GOT3 (cell line): ENCODE data around the gene TMEM269.

ENCODE experiments used
- DNase-seq: peaks from one replicate; lab custom pipeline; 2025; ENCODE audit warnings: mixed read lengths; lab: John Stamatoyannopoulos, UW

The TMEM269 gene, protein sequence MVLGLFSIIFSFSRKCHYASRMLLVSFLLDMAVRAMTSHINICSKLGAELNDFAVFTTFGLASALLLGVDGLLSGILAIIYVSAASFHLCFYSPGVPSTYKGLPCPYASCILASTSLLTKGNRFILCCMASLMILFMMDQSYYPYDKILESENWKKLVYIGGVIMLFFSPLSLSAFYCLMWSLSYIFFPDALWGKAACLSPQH

DNA sequence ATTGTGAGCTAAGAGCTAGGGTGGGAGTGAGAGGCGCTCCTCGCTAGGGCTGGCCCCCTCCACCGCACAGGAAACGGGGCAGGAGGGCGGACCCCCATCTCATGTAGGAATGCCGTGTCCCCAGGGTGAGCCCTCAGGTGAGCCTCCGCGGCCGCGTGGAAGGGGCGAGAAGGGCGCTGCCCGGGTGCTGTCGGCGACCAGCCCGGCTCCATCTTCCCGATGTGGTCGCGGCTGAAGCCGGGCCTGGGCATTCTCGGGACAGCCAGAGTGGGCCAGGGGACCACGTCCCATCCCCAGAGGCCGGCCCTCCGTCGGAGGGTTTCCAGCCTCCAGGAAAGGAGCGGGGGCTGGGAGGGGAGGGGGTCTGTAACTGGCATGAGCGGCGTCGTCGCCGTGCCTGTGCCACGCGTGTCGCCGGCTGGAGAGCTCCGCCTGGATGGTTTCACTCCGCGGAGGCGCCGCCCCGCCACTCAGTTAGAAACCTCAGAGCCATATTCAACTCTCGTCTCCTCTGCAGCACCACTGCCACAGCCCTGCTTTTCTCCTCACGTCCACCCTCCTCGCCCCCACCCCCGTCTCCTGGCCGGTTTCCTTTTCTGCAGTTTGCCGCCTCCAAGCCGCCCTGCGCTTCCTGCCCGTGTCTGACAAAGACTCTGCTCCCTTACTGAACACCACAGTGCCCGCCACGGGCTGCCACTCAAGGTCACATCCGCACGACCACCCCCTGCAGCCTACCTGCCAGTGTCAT lies at the start of gene TMEM269:
TSS of gene TMEM269 (plus strand) at position 46 of the 748 bp plus-strand sequence. CDS start 4,903 bp downstream, outside the sequence.
- DNase-seq: no peak

DNA sequence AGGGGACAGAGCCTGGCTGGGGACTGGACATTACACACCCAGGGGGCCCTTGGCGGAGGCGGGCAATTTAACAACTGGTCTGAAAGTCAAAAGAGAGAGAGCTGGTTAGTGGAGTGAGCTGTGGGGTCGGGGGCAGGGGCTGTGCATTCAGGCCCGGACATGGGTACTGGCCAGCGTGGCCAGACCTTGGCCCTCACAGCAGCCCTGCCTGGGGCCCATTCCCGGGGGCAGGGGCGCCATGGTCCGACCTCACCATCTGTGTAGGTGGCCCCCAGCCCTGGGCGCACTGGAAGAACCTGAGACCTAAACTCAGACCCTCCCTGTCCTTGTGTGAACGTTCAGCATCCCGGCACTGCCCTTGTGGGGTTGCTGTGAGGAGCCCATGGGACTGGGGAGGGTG lies 49.7 kb upstream of the TMEM269 start:
- no peak for DNase-seq

DNA sequence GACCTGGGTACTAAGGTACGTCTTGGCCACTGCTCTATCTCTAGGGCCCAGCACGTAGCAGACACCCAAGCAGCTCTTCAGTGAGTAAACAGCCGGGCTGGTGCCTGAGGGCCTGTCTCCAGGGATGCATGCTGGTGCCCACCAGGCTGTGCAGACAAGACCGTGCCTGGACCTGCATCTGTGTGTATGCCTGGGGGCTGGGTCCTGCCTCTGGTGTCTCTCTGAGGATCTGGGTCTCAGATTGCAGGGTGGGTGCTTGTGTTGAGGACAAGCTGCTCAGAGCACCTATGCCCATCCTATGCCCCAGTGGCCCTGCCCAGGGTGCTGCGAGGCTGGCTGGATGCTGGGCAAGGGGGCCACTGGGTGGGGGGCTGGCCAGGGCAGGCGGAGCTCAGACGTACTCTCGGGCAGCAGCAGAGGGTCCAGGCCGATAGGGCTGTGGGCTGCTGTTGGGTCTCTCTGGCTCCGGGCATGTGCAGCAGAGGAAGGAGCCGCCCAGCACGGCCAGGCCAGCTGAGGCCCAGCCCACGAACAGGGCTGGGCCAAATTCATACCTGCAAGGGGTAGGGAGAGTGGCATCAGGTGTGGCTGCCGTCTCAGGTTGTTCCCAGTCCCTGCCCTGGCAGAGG lies 49.2 kb upstream of the TMEM269 start:
- no peak for DNase-seq

DNA sequence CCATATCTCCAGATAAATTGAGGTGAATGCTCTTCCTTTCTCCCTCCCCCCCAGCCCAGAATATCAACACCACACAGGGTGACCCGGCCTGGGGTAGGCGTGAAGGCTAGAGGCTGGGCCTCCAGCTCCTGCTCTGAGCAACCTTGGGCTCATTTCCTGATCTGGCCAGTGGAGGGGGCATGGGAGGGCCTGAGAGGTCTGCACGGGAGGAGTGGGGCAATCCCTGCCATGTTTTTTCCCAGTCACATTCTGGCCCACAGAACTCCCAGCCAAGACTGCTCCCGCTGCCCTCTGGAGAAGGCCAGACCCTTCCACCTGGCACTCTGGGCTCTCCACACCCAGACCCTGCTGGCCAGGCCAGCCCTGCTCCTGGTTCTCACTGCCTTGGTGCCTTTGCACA lies 48.6 kb upstream of the TMEM269 start:
- no peak for DNase-seq

DNA sequence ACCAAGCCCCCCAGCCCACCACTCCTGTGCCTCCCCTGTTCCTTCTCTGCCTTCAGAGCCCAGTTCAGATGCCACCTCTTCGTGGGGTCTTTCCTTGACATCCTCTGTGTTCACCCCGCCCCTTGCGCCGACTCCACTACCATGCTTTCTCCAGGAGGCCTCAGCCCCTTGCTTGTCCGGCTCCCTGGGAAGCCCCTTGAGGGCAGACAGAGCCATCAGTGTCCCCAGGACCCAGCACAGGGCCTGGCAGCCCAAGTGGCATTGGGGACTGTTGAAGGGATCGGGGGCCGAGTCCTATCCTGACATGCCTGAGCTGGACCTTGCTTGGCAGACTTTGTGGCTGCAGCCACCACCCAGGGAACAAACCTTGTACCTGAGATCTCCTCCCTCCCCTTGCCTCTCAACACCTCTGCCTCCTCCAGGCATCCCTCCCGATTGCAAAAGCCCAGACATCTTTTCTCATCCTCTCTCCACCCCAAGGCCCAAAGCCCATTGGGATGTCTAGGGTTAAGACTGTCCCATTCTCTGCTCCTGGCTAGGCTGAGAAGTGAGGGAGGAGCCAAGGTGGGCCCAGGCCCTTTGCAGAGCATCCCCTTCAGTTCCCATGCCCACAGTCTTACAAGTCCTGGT lies 48.1 kb upstream of the TMEM269 start:
- DNase-seq: no peak

DNA sequence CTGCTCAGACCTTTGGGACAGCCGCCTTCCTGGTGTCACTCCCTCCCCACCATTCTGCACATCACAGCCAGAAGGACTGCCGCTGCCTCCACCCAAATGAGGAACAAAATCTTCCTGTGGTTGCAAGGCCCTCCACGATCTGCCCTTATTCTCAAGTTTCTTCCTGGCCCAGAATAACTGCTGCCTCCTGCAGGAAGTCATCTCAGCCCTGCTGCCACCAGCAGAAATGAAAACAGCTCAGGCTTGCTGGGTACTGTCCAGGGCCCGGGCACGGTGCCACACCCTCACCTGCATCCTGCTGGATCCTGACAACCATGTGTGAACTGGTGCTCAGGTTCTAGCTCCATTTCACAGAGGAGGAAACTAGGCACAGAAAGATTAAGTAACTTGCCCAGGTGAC lies 47.5 kb upstream of the TMEM269 start:
- no peak for DNase-seq

DNA sequence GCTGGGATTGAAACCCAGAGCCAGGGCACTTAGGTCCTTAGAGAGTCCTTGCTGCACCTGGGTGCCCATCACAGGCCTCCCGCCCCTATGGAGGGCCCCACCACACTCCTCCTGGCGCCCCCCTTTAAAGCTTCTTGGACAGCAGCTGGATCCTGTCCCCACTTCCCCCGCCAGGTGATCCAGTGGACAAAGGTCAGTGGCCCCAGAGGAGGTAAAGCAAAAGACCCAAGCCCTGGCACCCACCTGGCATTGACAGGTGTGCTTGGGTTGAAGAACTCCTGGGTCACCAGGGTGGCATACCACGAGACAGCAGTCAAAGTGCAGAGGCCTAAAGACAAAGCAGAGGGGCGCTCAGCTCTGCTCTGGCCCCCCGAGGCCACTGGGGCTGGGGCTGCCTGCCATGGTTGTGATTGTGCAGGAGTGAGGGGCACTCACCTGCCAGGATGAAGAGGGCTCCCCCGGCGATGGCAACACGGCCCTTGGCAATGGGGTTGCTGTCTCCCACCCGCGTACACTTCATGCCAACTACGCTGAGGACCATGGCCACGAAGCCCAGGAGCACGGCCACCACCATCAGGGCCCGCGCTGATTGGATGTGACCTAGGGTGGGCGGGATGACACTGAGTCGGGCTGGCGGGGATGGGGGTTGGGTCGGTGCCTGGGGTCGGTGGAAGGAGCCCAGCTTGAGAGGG lies 46.7 kb upstream of the TMEM269 start:
- DNase-seq: no peak

DNA sequence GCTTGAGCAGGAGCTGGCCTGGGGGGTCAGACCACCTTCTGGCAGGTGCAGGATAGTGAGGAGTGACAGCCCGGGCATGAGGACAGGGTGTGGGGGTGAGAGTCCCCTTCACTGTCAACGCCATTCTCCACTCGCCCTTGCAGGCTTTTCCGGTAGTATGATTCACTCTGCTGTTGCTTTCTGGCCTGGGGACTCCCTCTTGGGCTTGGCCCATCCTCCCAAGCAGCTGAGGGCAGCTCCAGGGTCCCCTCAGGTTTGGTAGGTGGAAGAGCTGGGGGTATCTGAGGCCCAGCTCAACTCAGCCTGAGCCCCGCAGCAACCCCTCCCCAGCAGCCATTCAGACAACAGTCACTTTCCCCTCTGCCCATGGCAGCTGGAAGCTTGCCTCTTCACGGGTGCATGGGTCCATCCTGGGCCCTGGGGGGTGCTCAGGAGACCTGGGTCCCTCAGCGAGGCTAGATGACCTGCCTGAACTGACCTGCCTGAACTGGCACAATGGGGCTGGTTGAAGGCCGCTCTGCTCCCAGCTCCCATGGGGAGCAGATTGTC lies 46.0 kb upstream of the TMEM269 start:
- no peak for DNase-seq

DNA sequence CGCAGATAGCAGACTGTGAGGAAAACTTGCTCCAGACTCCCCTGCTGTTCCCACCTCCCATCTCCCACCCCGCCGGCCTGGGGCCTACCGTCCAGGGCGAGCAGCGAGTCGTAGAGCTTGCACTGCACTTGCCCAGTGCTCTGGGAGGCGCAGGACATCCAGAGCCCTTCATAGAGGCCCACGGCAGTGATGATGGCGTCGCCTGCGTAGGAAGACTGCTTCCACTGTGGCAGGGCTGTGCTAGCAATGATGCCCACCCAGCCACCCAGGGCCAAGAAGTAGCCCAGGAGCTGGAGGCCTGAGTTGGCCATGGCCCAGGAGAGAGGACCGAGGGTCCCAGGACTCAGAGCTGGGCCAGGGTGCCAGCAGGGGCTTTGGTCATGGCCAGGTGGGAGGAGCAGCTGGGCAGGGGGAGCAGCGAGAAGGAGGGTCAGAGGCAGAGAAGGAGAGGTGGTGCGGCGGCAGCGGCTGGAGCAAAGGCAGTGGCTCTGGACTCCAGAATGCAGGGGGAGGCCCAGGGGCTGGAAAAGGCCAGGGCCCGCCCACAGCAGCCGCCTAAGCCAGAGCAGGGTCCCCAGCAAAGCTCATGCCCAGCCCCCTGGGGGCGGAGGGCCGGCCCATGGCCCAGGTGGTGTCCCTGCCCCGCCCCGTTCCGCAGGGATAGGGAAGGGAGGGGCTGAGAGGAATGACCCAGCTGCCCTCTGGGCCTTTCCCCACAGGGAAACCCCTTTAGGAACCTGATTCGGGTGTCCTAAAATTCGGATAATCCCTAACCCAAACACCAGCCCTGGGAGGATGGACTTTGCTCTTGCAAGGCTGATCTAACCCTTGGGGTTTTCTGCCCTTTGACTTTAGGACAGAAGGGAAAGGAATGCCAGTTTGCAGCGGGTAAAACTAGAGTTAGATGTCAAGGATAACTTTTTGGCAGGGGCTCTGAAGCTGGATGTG lies 44.8 kb upstream of the TMEM269 start, which contains the start of gene CLDN19:
TSS of gene CLDN19 (minus strand) at position 484 of the 948 bp plus-strand sequence. CDS start at position 311, 173 bp downstream.
- no peak for DNase-seq

DNA sequence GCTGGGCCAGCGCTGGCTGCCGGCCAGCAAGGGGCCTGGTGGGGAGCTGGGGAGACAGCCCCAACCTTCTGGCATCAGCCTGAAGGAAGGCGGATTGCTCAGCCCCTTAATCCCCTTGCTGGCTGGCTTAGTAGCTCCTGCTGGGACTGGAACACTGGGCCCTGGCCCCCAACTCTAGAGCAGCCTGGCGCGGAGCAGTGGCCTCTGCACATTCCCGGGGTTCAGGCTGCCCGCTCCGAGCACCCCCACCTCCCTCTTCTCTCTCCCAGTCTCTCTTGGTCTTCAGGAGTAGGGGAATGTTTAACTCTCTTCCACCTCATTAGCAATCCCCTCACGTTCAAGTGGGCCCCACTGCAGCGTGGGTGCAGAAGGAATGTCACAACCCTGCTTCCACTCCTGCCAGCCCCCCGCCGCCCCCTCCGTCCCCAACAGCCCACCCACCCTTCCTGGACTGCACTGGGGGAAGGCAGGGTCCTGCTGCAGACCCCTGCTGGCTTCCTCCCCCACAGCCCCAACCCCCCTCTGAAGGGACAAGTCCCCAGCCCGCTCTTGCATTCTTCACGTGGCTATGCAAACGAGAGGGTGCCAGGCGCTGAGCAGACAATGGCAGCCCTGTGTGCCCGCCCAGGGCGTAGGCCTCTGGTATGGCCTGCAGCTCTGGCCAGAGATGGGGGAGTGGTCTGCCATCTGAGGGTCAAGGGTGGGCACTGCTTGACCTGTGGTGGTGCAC lies 43.8 kb upstream of the TMEM269 start:
- no peak for DNase-seq

DNA sequence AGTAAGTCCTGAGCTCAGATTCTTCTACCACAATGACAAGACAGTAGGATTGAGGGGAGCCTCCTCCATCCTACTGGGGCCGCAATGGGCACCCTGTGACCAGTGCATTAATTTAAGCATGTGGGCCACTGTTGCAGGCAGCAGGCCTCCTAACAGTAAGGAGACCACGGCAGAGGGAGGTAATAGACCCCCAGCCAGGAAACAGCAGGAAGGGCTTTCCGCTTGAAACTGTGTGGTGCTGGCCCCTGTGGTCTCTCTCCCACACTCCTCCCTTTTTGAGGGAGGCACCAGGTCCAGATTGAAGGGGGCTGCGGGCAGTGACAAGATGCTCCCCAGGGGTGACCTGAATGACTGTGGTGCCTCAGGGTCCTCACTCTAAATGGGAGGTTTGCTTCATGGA lies 43.1 kb upstream of the TMEM269 start:
- DNase-seq: no peak

DNA sequence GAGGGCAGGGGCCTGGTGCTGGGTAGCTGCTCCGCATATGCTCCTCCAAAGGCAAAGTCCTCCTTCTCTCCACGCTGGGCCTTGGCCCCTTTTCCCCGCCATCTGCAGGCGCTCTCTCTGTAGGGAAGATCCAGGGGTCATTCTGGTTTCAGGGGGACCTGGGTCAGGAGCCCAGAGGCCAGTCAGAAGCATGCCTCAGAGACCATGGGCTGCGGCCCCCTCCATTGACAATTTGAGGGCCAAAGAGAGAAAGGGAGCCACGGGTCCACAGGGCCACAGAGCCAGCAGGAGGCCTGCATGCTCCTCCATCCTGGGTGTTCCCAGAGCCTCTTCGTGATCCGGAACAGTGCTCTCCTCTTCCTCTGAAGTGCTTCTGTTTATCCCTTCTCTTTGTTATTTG lies 42.6 kb upstream of the TMEM269 start:
- DNase-seq: no peak

DNA sequence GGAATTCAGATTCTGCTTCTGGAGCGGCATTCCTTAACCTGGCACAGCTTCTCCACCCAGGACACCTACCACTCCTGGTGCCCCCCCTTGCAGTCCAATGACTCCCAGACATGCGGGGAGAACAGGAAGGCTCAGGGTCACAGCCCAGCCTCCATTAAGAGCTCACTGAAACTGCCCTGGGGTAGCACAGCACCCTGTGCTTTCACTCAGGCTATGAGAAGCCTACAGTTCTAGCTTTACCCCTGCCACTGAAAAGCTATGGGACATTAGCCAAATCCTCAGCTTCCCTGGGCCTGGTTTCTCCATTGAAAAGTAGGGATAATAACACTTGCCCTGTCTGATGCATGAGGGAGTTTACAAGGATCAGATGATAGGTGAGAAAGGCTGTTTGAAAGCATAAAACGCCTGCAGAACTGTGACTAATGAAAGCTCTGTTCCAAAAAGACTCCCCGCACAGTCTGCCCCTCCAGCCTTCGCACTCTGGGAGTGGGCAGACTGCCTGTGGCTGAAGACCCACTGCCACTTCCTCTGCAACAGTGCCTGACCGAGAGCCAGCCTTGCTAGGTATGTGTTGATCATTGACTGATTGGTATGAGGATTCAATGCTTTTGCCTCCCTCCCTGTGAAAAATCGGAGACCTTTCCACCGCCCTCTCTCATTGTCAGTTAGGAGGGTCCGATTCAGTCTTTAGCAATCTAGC lies 42.0 kb upstream of the TMEM269 start:
- no peak for DNase-seq

DNA sequence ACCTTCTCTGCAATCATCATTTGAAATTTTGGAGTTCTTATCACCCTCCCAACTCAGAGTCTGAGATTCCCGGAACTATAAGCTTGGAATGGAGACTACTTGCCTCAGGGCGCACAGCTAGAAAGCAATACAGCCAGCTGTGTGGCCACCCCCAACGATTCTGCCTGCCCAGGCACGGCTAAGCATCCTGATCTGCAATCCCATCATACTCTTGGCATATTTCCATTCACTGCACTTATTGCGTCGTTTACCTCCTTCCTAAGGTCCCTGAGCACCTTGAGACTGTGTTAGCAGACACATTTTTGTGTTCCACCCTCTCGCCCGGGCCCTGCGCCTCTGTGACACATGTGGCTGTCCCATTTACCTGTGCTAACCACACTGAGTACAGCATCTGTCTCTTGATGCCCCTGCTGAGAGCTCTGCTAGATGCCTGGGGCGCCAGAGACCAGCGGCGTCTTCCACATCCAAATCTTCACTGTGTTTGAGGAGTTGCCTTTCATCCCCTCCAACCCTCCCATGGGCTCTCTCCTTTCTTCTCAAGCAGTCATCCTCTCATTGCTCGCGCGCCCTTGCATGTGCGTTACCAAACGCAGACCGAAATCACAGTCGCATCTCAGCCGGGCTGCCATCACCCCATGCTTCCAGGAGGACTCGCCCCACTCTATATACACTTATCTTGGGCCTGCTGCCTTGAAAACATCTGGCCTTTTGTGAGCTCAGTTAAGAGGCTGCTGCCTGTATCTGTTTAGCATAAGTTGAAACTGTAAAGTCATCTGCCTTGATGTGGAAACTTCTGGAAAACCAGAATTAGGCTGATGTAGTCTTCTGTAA lies 41.3 kb upstream of the TMEM269 start:
- no peak for DNase-seq

DNA sequence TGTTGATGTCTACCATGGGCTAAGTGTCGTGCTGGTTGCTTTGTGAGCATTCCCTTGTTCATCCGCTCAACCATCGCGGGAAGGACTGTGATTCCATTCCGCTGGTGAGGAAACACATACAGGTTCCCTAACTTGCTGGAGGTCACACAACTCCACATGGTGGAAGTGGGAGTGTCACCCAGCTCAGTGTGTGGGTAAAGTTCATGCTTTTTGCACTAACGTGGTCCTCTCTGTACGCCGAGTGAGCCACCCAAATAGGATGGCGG lies 40.7 kb upstream of the TMEM269 start:
- no peak for DNase-seq

DNA sequence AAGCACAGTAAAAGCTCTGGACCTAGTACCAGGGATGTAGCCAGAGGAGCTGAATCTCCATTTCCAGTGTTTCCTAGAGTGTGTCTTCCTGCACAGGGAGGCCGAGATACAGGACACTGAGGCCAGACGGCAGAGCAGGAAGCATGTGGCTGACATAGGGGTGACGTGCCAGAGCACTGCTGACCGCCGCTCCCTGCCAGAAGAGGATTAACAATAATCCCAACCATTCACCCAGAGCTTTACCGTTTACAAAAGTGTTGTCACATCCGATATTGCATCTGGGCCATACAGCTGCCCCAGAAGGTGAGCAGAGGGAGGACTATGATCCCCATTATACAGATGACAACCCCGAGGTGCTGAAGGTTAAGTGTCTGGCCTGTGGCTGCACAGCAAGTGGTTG lies 38.9 kb upstream of the TMEM269 start:
- DNase-seq: no peak

DNA sequence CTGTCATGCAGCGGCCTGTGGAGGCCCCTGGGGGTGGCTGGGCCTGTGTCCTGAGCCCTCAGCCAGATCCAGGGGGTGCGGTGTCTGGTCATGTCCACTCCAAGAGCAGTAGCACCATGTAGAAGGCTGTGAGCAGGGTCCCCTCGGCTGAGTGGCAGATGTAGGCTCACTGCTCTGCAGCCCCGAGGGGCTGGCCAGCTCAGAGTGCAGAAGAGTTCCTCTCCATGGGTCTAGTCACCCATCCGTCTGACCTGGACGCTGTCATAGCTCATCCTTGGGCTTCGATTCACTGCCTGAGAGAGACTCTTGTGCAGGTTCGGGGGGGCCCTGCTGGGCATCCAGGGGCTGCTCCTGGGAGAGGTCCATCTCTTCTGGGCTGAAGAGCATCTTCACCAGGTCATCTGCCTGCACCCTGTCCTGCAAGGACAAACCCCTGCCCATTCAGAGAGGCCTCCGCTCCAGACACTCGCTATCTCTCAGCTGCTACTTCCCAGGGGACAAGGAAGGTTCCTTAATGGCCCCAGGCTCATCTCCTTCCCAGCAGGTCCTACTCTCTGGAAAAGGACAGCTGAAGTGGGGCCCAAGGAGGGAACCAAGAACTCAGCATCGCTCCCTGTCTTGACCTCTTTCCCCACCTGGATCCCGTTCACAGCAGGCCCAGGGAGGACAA lies 38.2 kb upstream of the TMEM269 start:
- DNase-seq: no peak

DNA sequence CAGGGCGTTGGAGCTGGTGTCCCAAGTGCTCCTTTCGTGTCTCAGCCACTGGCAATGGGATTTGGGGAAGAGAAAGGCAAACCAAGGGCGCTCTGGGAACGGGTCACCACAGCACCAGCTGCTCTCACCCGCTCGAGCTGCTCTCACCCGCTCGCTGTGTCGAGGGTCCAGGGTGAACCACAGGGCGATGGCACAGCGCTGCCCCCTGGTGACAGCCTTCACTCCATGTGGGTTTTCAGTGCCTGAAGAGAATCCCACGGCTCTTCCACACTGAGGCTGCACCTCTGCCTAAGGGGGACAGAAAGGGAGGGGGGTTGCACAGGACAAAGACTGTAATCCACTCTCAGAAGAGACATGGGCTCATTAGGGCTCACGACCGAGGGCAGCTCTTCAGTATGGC lies 37.7 kb upstream of the TMEM269 start:
- DNase-seq: no peak
